CD4-positive, alpha-beta T cell treated with Interleukin-2 at 100 ng/mL for 4 hours (primary cell): ENCODE measurements around the gene CCNB2.
"Not testable (repeated sequence)": the region's sequence is repeated elsewhere in the genome, so short reads cannot be mapped to it uniquely, and the experiment has no call there.

ENCODE experiments used
- DNase-seq: peaks from one replicate; pipeline ENCODE4 v3.0.0-alpha.2; 2020; ENCODE audit warnings: low spot score

CCNB2 gene

DNA sequence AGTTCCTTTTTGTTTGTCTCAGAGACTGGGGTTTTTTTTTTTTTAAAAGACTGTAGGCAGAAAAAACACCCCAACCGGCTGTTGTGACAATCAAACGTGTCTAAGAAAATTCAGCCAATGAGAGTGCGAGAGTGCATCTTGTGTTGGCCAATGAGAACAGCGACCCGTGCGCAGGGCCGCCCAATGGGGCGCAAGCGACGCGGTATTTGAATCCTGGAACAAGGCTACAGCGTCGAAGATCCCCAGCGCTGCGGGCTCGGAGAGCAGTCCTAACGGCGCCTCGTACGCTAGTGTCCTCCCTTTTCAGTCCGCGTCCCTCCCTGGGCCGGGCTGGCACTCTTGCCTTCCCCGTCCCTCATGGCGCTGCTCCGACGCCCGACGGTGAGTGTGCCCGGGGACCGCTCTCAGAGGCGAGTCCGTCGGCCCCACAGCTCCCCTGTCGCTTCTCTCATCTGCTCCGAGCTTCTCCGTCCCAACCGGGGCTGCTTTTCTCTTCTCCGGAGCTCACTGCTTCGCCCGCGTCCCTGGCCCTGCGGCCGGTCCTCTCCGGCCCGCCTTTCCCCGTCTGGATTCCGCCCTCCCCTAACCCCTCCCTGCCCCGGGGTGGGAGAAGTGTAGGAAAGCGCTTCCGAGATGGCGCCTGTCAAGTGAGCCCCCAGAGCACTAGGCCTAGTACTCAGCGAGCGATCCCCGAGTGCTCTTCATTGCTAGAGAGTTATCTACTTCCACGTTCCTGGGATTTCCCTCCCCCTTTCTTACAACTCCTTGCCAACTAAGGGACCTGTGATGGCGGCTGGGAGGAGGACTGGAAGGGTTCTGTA is at the start of gene CCNB2:
Gene CCNB2 (plus strand): TSS at position 235 of the 821 bp plus-strand sequence. CDS start 123 bp downstream, at position 358.
- DNase-seq = peak; percentile 92

GRCh38 chr15:59059076-59059597 is 45.8 kb upstream of the CCNB2 start:
- no peak for DNase-seq

- DNase-seq = no peak
These were observed 44.6 kb upstream of the CCNB2 start for GRCh38 chr15:59060348-59060747.

- DNase-seq = no peak
These were observed 41.9 kb upstream of the CCNB2 start for GRCh38 chr15:59063042-59063441.

- DNase-seq = no peak
These were observed 35.5 kb upstream of the CCNB2 start for GRCh38 chr15:59069430-59069829.

DNA sequence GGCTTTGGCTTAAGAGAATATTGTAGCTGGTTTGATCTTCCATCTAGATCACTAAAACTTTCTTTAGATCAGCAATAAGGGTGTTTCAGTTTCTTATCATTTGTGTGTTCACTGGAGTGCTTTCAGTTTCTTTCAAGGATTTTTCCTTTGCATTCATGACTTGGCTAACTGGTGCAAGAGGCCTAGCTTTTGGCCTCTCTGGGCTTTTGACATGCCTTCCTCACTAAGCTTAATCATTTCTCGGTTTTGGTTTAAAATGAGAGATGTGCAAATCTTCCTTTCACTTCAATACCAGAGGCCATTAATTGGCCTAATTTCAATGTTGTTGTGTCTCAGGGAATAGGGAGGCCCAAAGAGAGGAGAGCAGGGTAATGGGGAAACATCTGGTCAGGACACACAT is 30.3 kb upstream of the CCNB2 start:
- no peak for DNase-seq

DNA sequence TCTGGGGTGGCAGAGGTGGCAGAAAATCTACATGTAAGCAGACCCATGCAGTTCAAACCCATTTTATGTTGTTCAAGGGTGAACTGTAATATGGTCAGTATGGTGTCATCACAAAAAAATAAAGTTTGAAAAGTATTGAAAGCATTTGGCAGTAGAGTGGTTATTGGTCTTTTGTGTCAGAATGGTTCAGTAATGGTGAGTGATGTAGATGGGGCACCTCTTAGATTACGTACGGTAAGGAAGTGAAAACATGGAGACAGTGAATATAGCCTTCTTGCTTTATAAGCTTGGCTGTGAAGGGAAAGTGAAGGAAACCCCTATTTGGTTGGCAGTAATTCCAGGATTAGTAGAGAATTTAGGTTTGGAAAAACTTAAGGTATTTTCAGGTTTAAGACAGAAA is 17.2 kb upstream of the CCNB2 start:
- no peak for DNase-seq

DNA sequence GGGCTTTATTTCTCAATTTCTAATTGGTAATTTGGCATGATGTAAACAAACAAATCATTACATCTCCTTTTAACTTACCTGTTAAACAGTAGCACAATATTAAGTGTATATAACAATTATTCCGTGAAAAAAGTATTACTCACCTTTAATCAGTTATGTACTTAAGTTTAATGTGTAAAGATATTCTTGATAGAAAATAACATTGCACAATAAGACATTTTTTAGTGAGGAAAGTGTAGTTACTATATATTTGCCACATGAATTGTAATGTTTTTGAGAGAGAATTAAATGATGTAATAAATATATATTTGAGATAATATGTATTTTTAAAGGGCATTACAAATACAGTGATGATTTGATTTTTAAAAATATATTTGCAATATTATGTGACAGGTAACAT is 10.9 kb upstream of the CCNB2 start:
- DNase-seq = no peak

- no peak for DNase-seq
These were observed 8.5 kb upstream of the CCNB2 start for GRCh38 chr15:59096429-59096828.

GRCh38 chr15:59099162-59099685 is 5.7 kb upstream of the CCNB2 start:
- DNase-seq = no peak

DNA sequence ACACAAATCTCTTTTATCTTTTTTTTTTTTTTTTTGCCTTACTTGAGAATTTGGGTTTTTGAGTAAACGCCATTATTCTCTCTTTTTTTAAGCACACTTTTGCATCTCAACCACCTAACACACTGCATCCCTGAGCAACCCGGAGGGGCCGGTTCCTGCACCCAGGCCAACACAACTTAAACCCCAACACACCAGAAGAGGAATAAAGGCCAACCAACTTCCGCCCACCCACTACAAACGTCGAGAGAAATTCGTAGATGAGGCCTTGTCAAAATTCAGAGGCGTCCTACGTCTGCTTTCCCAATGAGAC is 389 bp upstream of the CCNB2 start:
- no peak for DNase-seq

DNA sequence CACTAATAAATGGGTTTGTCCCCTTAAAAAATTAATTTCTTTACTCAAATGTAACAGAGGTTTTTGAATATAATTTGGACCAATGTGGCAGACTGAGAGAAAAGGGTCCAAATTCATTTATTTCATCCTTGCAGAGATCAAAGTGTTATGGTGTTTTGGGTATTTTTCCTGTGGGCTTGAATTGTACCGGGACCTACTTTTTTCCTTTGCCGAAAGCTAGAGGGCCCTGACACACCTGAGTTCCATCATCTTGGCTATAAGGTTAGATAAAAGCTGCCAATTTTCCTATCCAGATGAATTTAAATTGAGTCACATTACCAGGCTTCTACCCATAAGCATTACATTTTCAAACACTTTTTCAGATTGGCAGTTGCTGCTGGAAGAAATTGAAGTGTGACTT is 908 bp downstream of the CCNB2 start:
- no peak for DNase-seq

GRCh38 chr15:59111251-59111650 is 6.3 kb downstream of the CCNB2 start:
- DNase-seq = no peak

GRCh38 chr15:59115047-59115446 is 10.1 kb downstream of the CCNB2 start:
- no peak for DNase-seq

DNA sequence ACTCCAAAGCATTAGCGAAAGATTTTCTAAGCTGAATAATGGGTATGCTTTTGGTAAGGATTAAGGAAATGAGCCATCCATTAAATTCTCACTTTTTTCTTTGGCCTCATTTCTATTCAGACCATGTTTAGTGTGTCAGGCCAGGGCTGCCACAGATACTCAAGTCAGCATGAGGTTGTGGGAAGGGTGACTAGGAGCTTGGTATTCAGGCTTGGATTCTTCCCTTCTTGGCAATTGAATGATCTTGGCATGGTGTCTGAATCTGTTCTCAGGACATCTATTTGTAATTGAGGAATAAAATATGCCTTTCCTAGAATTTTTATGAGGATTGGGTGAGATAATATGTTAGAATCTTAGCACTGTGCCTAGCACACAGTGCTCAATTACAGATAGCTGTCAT is 11.2 kb downstream of the CCNB2 start:
- DNase-seq = no peak

- DNase-seq = no peak
These were observed 11.8 kb downstream of the CCNB2 start for GRCh38 chr15:59116771-59117170.

GRCh38 chr15:59119625-59120024 is 14.7 kb downstream of the CCNB2 start:
- no peak for DNase-seq

DNA sequence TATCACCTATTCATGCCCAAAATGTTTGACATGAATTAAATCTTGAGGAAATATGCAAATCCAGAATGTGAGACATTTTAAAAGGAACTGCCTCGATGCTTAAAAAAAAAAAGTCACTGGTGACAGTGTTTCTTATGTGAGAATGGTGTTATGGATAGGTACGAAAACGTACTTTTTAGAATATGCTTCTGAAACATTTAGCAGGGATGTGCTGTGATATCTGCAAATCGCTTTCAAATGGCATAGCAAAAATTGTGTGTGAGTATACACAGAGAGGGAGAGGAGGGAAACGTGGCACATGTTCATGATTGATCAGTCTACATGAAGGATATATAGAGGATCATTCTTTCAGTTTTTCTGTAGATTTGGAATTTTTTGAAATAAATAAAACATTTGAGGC is 16.0 kb downstream of the CCNB2 start:
- no peak for DNase-seq

GRCh38 chr15:59124261-59124660 is 19.3 kb downstream of the CCNB2 start:
- DNase-seq = no peak

GRCh38 chr15:59125683-59126082 is 20.7 kb downstream of the CCNB2 start:
- not testable (repeated sequence) for DNase-seq

DNA sequence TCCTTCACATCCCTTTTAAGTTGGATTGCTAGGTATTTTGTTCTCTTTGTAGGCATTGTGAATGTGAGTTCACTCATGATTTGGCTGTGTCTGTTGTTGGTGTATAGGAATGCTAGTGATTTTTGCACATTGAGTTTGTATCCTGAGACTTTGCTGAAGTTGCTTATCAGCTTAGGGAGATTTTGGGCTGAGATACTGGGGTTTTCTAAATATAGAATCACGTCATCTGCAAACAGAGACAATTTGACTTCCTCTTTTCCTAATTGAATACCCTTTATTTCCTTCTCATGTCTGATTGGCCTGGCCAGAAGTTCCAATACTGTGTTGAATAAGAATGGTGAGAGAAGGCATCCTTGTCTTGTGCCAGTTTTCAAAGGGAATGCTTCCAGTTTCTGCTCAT is 22.3 kb downstream of the CCNB2 start:
- not testable (repeated sequence) for DNase-seq

GRCh38 chr15:59131456-59131855 is 26.5 kb downstream of the CCNB2 start:
- DNase-seq = no peak

GRCh38 chr15:59131969-59132562 is 27.1 kb downstream of the CCNB2 start:
- DNase-seq = no peak
